Measurements from ENCODE around the gene PRIMPOL.

- TF ChIP-seq CTCF (IDR thresholded peaks at IDR 0.05) (no peak), POLR2A (IDR thresholded peaks at IDR 0.05; ENCODE audit: low read depth) (no peak), EP300 (IDR thresholded peaks at IDR 0.05) (no peak), POLR2AphosphoS5 (IDR thresholded peaks at IDR 0.05) (no peak)
Observed at GRCh38 chr4:184671101-184671500, 21.6 kb downstream of the PRIMPOL start.

Data from esophagus muscularis mucosa (tissue), 4 donors.